Transverse colon (tissue), 4 donors: ENCODE measurements around the gene DPYD. TPM values are rescaled to one million over a fixed set of nuclear protein-coding genes. Genes with fewer than 3 reads are reported as not detected.

Source experiments
- DNase-seq: peaks from one replicate; pipeline ENCODE4 v3.0.0-alpha.2; 2019
- H3K27ac ChIP-seq, 4 donors: fragments of 200-600 bp; sonication (generic); 2 replicates each; pipeline ENCODE4 v1.5.1; 2016 to 2018; ENCODE audit warnings: inconsistent platforms in 4 of 4
- H3K27me3 ChIP-seq: fragments of 200-600 bp; sonication (generic); 2 replicates; pipeline ENCODE4 v1.5.1; 2017; ENCODE audit warnings: inconsistent platforms
- H3K36me3 ChIP-seq, 4 donors: fragments of 200-600 bp; sonication (generic); 2 replicates each; pipeline ENCODE4 v1.5.1; 2017 to 2019; ENCODE audit warnings: inconsistent platforms in 4 of 4
- H3K4me1 ChIP-seq, 4 donors: fragments of 200-600 bp; sonication (generic); 2 replicates each; pipeline ENCODE4 v1.5.1; 2017 to 2020; ENCODE audit warnings: inconsistent platforms in 4 of 4
- H3K4me3 ChIP-seq, 4 donors: fragments of 200-600 bp; sonication (generic); 1 replicate in 1 of 4; 2 replicates in 3 of 4; pipeline versions ENCODE4 v1.5.1 to v1.6.1; 2017 to 2019; ENCODE audit warnings: inconsistent platforms in 4 of 4
- H3K9me3 ChIP-seq, 2 donors: fragments of 200-600 bp; sonication (generic); 2 replicates each; pipeline ENCODE4 v1.5.1; 2017 to 2019; ENCODE audit warnings: inconsistent platforms in 2 of 2
- CTCF ChIP-seq, 5 experiments: fragments of 200-600 bp in 3 of 5; fragments of 450-650 bp in 2 of 5; sonication (generic) in 3 of 5; IDR thresholded peaks; 1 replicate in 2 of 5; 2 replicates in 3 of 5; pipeline ENCODE4 v1.5.1; 2016 to 2017; ENCODE audit warnings: antibody characterized with exemption in 5 of 5, inconsistent platforms in 3 of 5, mild to moderate bottlenecking in 2 of 5, moderate library complexity in 1 of 5
- EP300 ChIP-seq: sonication (generic); formaldehyde crosslinking; IDR thresholded peaks from one replicate; pipeline ENCODE4 v1.6.1; 2017; ENCODE audit warnings: antibody characterized with exemption, low read depth
- POLR2A ChIP-seq: fragments of 450-650 bp; IDR thresholded peaks from one replicate; pipeline ENCODE4 v1.6.1; 2016; ENCODE audit warnings: antibody characterized with exemption, mild to moderate bottlenecking, moderate library complexity
- POLR2AphosphoS5 ChIP-seq, 3 donors: sonication (generic); formaldehyde crosslinking; IDR thresholded peaks; one replicate each; pipeline ENCODE4 v1.6.1; 2016; ENCODE audit warnings: antibody characterized with exemption in 3 of 3
- WGBS, 2 donors: methylation state at CpG; one replicate each; pipeline ENCODE4 v1.1.5; 2018; ENCODE audit warnings: low coverage in 1 of 2; 5-methylcytosine and 5-hydroxymethylcytosine counted together
- in situ Hi-C, 4 donors: fragments of 200-750 bp; cut with MboI; loops; one replicate each; pipeline versions ENCODE4 v1.15.0 to v1.15.1; 2017; ENCODE audit warnings: low sequenced_read_pairs in 3 of 4, low pct_ligation_motif_present in 1 of 4, low pct_unique_long_range_greater_than_20kb in 1 of 4
- intact Hi-C: fragments of 100-400 bp; cut with DNase I; formaldehyde crosslinking; loops from one replicate; pipeline ENCODE4 v1.15.1; 2023; ENCODE audit warnings: low total_unique reads
- total RNA-seq, 4 donors: library from RNA; depleted of rRNA; stranded (reverse); fragments of >200 nt; gene quantifications; one replicate each; pipeline ENCODE4 v1.1.0, GENCODE V29; 2016

Gene DPYD
- total RNA-seq, 4 donors from 2014 or later: 11.2 to 34.8 (median 26.0) TPM

DNA sequence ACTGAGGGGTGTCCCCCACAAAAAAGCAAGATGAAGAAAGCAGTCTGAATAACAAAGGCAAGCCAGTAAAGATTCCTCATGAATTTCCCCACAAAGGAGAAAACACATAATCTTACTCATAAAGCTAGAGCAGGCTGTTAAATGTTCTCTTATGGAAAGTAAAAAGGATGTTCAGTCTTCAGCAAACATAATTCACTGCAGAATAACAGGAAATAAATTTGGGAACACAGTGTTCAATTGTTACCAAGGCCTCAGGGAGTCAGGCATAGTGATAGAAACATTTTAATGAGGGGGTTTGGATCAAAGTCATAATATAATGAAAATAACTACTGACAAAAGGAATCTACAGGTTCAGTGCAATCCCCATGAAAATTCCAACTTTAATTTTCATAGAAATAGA is 297.6 kb downstream of the DPYD start:
- Histone ChIP-seq H3K27me3 (no peaks in the 10 kb centered on the region), H3K27ac (no peak overlapping the region), H3K4me1 (peaks cover 0 to 16% (median 4%) of the 10 kb centered on the region in 4 donors), H3K4me3 (no peak overlapping the region), H3K36me3 (no peaks in the 10 kb centered on the region), H3K9me3 (no peaks in the 10 kb centered on the region)
- intact Hi-C loops: no loop called here
- TF ChIP-seq POLR2AphosphoS5 (IDR thresholded peaks at IDR 0.05): no peak
- TF ChIP-seq POLR2A: no peak
- TF ChIP-seq CTCF (IDR thresholded peaks at IDR 0.05): no peak
- no peak for TF ChIP-seq EP300
- in situ Hi-C loops: no loop called here
- DNase-seq: no peak

DNA sequence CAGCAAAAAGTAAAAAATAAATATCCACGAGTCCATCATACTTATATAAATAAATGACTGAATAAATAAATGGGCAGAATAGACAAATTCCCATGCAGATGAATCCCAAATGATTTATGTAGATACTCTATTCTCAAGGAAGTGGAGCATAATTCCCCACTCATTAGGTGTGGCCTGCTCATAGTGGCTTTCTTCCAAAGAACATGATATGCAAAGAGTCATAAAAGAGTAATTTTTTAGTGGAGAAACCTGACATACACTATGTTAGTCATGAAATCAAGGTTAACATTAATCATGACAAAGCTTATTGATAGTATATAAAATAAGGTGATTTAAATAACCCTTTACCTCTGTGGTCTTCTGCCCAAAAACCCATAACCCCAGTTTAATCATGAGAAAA is 298.9 kb downstream of the DPYD start:
- Histone ChIP-seq H3K9me3 (no peaks in the 10 kb centered on the region), H3K4me3 (no peak overlapping the region), H3K4me1 (peaks cover 0 to 16% (median 4%) of the 10 kb centered on the region in 4 donors), H3K27ac (no peak overlapping the region), H3K36me3 (no peaks in the 10 kb centered on the region), H3K27me3 (no peaks in the 10 kb centered on the region)
- intact Hi-C loops (no loop called here), in situ Hi-C loops (no loop called here)
- DNase-seq: no peak
- WGBS, 2 donors: 40 to 47% methylated on average over 1 of the region's 1 CpG
- TF ChIP-seq EP300 (no peak), CTCF (IDR thresholded peaks at IDR 0.05) (no peak), POLR2A (no peak), POLR2AphosphoS5 (IDR thresholded peaks at IDR 0.05) (no peak)

DNA sequence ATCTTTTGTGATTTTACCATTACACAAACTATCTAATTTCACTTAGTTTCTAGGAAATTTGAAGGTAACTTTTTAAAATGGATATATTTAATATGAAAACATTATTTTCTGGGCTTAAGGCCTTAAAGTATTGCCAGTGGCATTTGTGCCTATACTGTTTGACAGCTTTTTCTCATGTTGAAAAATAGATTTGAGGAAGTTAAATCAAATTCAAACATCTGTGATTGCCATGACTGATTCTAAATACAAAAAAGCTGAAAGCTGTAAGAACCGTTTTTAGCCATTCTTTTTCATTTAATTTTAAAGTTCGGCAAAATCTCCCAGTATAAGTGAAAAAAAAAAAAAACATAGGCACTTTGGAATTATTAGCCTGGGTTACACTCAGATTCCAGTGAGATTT is 301.1 kb downstream of the DPYD start:
- 94 to 96% methylated on average over 2 of the region's 2 CpGs for WGBS, 2 donors
- intact Hi-C loops: no loop called here
- Histone ChIP-seq H3K4me3 (no peak overlapping the region), H3K36me3 (no peaks in the 10 kb centered on the region), H3K4me1 (peaks cover 0 to 16% (median 4%) of the 10 kb centered on the region in 4 donors), H3K27ac (no peak overlapping the region), H3K9me3 (no peaks in the 10 kb centered on the region), H3K27me3 (no peaks in the 10 kb centered on the region)
- DNase-seq: no peak
- in situ Hi-C loops: no loop called here
- TF ChIP-seq CTCF (IDR thresholded peaks at IDR 0.05): no peak
- no peak for TF ChIP-seq EP300
- no peak for TF ChIP-seq POLR2A
- no peak for TF ChIP-seq POLR2AphosphoS5 (IDR thresholded peaks at IDR 0.05)

GRCh38 chr1:97610748-97611147 is 310.1 kb downstream of the DPYD start:
- in situ Hi-C loops (no loop called here), intact Hi-C loops (no loop called here)
- Histone ChIP-seq H3K9me3 (peaks cover 0 to 3% of the 10 kb centered on the region in 2 donors), H3K4me1 (no peaks in the 10 kb centered on the region), H3K36me3 (no peaks in the 10 kb centered on the region), H3K4me3 (no peak overlapping the region), H3K27ac (no peak overlapping the region), H3K27me3 (no peaks in the 10 kb centered on the region)
- DNase-seq: no peak
- WGBS, 2 donors: 86 to 89% methylated on average over 3 of the region's 3 CpGs
- TF ChIP-seq POLR2A (no peak), POLR2AphosphoS5 (IDR thresholded peaks at IDR 0.05) (no peak), CTCF (IDR thresholded peaks at IDR 0.05) (no peak), EP300 (no peak)
